Vagina (tissue), 2 donors: ENCODE data around the gene PIGN.

Source experiments
- POLR2A ChIP-seq, 2 donors: fragments of 450-650 bp; IDR thresholded peaks; one replicate each; pipeline ENCODE4 v1.6.1; 2017; ENCODE audit warnings: antibody characterized with exemption in 2 of 2, mild to moderate bottlenecking in 2 of 2, moderate library complexity in 2 of 2
- POLR2AphosphoS5 ChIP-seq, 2 donors: sonication (generic); formaldehyde crosslinking; IDR thresholded peaks; one replicate each; pipeline ENCODE4 v1.9.0; 2017; ENCODE audit warnings: antibody characterized with exemption in 2 of 2, mild to moderate bottlenecking in 2 of 2, low read depth in 1 of 2; ENCODE audit not compliant: insufficient read depth in 1 of 2
- TF ChIP-seq, protein P1 (sequence below), 3 experiments: fragments of 450-650 bp in 2 of 3; fragments of 200-600 bp in 1 of 3; sonication (generic) in 1 of 3; IDR thresholded peaks; one replicate each; pipeline ENCODE4 v1.5.1; 2017 to 2019; ENCODE audit warnings: antibody characterized with exemption in 3 of 3, mild to moderate bottlenecking in 2 of 3, moderate library complexity in 2 of 3

DNA sequence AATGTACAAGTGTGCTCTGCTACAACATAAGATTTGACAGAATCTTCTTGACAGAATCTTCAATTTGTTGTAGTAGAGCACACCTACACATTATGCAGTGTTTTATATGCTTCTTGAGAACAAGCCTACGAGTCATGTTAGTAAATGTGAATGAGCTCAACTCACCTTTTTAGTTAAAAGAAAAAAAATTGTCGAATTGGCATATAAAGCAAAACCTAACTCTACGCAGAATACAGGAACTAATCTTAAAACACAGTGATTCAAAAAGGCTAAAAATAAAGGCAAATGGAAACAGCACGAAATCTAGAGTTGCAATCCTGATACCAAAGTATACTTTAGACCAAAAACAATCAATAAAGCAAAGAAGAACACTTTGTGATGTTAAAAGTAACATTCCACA lies 87.9 kb downstream of the PIGN start:
- TF ChIP-seq, protein P1, sequence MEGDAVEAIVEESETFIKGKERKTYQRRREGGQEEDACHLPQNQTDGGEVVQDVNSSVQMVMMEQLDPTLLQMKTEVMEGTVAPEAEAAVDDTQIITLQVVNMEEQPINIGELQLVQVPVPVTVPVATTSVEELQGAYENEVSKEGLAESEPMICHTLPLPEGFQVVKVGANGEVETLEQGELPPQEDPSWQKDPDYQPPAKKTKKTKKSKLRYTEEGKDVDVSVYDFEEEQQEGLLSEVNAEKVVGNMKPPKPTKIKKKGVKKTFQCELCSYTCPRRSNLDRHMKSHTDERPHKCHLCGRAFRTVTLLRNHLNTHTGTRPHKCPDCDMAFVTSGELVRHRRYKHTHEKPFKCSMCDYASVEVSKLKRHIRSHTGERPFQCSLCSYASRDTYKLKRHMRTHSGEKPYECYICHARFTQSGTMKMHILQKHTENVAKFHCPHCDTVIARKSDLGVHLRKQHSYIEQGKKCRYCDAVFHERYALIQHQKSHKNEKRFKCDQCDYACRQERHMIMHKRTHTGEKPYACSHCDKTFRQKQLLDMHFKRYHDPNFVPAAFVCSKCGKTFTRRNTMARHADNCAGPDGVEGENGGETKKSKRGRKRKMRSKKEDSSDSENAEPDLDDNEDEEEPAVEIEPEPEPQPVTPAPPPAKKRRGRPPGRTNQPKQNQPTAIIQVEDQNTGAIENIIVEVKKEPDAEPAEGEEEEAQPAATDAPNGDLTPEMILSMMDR (IDR thresholded peaks at IDR 0.05): no peak
- TF ChIP-seq POLR2A (IDR thresholded peaks at IDR 0.05) (no peak), POLR2AphosphoS5 (IDR thresholded peaks at IDR 0.05; ENCODE audit: insufficient read depth in 1 of 2, low read depth in 1 of 2) (no peak)
